Hematopoietic multipotent progenitor cell treated with erythropoietin and hydrocortisone succinate and interleukin-3 and kit ligand, for 17 days (in vitro differentiated cells): ENCODE measurements around the gene NUMA1.

Source experiments
- DNase-seq: peaks from one replicate; pipeline ENCODE4 v3.0.0-alpha.2; 2015; ENCODE audit warnings: low spot score

Gene NUMA1

DNA sequence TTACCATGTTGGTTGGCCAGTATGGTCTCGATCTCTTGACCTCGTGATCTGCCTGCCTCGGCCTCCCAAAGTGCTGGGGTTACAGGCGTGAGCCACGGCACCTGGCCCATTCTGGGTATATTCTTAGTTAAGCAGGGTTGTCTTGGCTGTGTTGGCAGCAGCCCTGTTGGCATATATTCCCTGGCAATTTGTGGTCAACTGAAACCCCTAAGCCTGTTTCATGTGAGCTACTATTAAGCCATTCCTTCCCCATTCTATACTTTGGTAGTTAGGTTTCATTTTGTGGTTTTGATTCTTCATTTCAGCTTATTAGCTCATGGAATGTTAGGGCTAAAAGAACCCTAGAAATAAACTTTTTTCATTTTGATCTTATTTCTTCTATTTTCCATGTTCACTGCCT is 103.8 kb downstream of the NUMA1 start:
- no peak for DNase-seq

DNA sequence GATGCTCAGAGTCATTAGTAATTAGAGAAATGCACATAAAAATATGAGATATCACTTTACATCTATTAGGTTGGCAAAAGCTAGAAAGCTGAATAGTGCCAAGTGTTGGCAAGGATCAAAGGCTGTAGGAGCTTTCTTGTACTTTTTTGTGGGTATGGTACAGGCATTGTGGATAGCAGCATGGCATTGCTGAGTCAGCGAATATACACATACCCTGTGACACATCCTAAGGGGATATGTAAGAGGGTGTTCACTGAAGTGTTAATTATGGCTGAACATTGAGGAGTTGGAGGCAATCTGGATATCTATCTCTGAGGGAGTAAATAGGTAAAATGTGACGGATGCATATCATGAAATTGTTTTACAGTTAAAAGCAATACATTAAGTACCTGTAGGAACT is 108.7 kb downstream of the NUMA1 start:
- DNase-seq = no peak

GRCh38 chr11:71964641-71965040 is 115.7 kb downstream of the NUMA1 start:
- no peak for DNase-seq

DNA sequence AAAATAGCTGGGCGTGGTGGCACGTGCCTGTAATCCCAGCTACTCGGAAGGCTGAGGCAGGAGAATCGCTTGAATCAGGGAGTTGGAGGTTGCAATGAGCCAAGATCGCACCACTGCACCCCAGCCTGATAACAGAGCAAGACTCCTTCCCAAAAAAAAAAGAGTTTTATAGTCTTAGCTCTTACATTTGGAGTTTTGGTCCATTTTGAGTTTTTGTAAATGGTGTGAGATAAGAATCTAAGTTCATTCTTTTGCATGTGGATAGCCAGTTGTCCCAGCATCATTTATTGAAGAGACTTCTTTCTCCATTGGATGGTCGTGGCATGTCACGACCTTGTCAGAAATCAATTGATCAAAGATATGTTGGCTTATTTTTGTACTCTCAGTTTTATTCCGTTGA is 116.9 kb downstream of the NUMA1 start:
- DNase-seq = no peak

DNA sequence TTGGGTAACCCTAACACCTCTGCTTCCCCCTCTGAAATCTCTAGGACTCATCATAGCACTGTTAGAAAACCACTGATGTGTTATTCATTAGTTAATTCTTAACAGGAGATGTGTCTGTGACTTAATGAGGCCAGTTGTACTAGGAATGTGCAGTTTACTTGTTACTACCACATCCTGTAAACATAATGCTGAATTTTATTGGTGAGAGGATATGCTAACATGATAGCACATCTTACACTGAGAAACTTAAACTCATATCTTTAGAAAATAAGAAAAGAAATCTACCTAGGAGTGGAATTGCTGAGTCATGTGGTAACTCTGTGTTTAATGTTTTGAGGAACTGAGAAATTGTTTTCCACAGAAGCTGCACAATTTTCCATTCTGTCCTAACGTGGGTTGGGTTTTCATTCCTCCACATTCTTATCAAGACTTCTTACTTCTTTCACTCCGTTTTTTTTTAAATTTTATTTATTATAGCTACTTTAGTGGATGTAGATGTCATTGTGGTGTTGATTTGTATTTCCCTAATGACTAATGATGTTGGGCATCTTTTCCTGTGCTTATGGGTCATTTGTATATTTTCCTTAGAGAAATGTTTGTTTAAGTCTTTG is 117.8 kb downstream of the NUMA1 start:
- DNase-seq = no peak

DNA sequence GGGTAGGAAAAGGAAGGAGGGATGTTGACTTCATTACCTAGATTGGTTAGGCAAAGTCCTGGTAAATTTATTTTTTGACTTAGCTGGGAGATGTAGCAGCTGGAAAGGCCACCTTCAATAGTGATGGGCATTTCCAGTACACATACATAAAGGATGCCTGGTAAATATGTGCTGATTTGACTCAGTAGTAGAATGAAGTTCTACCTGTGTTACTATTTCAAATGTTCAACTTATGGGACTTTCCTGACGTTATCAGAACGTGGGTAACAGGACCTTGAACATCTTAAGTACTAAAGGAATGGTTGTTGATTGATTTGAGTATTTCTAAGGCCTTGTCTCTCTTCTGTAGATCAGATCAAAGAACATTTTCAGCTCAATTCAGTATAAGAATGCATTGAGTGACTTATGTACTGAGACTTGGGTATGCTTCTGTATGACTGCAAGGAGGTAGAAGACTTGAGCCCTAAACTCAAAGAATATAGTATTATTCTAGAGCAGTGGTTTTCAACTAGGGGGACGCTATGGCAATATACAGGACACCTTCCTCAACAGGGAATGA is 124.4 kb downstream of the NUMA1 start:
- no peak for DNase-seq
